Measurements from ENCODE around the gene TMEM215.

DNA sequence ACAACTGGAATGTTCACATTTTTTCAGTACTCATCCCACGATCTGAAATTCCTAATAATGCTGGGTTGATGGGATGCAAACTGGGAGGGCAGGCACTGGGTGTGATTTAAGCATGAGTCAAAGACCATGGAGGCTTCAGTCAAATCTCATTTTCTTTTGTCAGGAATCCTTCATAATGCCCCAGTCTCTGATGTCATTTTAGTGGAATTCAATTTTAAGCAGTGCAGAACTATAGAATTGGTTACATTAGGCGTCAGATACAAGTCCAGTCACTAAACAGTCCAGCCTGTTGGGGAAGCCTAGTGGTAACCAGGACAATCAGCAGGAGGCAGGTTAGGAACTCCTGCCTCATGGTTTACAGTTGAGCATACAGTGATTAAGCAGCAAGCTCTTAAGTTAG is 41.0 kb upstream of the TMEM215 start:
- TF ChIP-seq, protein P1, sequence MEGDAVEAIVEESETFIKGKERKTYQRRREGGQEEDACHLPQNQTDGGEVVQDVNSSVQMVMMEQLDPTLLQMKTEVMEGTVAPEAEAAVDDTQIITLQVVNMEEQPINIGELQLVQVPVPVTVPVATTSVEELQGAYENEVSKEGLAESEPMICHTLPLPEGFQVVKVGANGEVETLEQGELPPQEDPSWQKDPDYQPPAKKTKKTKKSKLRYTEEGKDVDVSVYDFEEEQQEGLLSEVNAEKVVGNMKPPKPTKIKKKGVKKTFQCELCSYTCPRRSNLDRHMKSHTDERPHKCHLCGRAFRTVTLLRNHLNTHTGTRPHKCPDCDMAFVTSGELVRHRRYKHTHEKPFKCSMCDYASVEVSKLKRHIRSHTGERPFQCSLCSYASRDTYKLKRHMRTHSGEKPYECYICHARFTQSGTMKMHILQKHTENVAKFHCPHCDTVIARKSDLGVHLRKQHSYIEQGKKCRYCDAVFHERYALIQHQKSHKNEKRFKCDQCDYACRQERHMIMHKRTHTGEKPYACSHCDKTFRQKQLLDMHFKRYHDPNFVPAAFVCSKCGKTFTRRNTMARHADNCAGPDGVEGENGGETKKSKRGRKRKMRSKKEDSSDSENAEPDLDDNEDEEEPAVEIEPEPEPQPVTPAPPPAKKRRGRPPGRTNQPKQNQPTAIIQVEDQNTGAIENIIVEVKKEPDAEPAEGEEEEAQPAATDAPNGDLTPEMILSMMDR (IDR thresholded peaks at IDR 0.05; ENCODE audit: extremely low read depth in 1 of 2, insufficient read depth in 1 of 2, low read depth in 1 of 2, low read length in 2 of 2), result no peak
- TF ChIP-seq POLR2A (IDR thresholded peaks at IDR 0.05; ENCODE audit: low read depth, low read length) (no peak), POLR2AphosphoS5 (IDR thresholded peaks at IDR 0.05; ENCODE audit: insufficient read depth, low read depth, low read length) (no peak), JUN (IDR thresholded peaks at IDR 0.05; ENCODE audit: borderline replicate concordance, insufficient read depth, insufficient read length, low read depth) (no peak), EZH2 (IDR thresholded peaks at IDR 0.05; ENCODE audit: borderline replicate concordance, low read depth, low read length, severe bottlenecking) (no peak), FOS (IDR thresholded peaks at IDR 0.05; ENCODE audit: borderline replicate concordance, insufficient read depth, low read length) (no peak)
- TF ChIP-seq, protein P2, sequence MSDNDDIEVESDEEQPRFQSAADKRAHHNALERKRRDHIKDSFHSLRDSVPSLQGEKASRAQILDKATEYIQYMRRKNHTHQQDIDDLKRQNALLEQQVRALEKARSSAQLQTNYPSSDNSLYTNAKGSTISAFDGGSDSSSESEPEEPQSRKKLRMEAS (IDR thresholded peaks at IDR 0.05; ENCODE audit: insufficient read depth, insufficient read length), result no peak

Measured in endothelial cell of umbilical vein (primary cell).